GM23338 (cell line): ENCODE data around the gene TUBGCP2. TPM values are rescaled to one million over a fixed set of nuclear protein-coding genes. Genes with fewer than 3 reads are reported as not detected.

ENCODE experiments used
- ATAC-seq: fragments of 200-7000 bp; cut with Tn5 transposase; 3 replicates; pipeline ENCODE4 v1.9.1; 2020
- DNase-seq: peaks from one replicate; pipeline ENCODE4 v3.0.0-alpha.2; 2015; ENCODE audit warnings: low spot score
- H2AFZ ChIP-seq: fragments of 200-600 bp; sonication (generic); 2 replicates; pipeline ENCODE4 v1.8.0; 2016; ENCODE audit warnings: antibody characterized with exemption, mild to moderate bottlenecking, moderate library complexity
- H3F3A ChIP-seq: fragments of 200-600 bp; sonication (generic); replicated peaks from 2 replicates; pipeline ENCODE4 v1.8.0; 2017; ENCODE audit warnings: antibody characterized with exemption, mixed run types, low read depth
- H3K27ac ChIP-seq: fragments of 200-600 bp; sonication (generic); 2 replicates; pipeline ENCODE4 v1.6.1; 2016; ENCODE audit warnings: low read depth
- H3K27me3 ChIP-seq: fragments of 200-600 bp; sonication (generic); 2 replicates; pipeline ENCODE4 v1.8.0; 2016; ENCODE audit warnings: mild to moderate bottlenecking, mixed run types, moderate library complexity; ENCODE audit not compliant: insufficient read depth
- H3K36me3 ChIP-seq: fragments of 200-600 bp; sonication (generic); 2 replicates; pipeline ENCODE4 v1.8.0; 2016; ENCODE audit warnings: mild to moderate bottlenecking; ENCODE audit not compliant: insufficient read depth
- H3K4me1 ChIP-seq: fragments of 200-600 bp; sonication (generic); 2 replicates; pipeline ENCODE4 v1.8.0; 2016; ENCODE audit warnings: mild to moderate bottlenecking, moderate library complexity; ENCODE audit not compliant: insufficient read depth
- H3K4me2 ChIP-seq: fragments of 200-600 bp; sonication (generic); 2 replicates; pipeline ENCODE4 v1.7.1; 2017; ENCODE audit warnings: mixed run types
- H3K4me3 ChIP-seq: fragments of 200-600 bp; sonication (generic); 2 replicates; pipeline ENCODE4 v1.6.1; 2016; ENCODE audit warnings: mixed run types
- H3K79me2 ChIP-seq: fragments of 200-600 bp; sonication (generic); replicated peaks from 2 replicates; pipeline ENCODE4 v1.8.0; 2017; ENCODE audit warnings: mild to moderate bottlenecking; ENCODE audit not compliant: insufficient read depth
- H3K9me2 ChIP-seq: fragments of 200-600 bp; sonication (generic); 2 replicates; pipeline ENCODE4 v1.8.0; 2017; ENCODE audit not compliant: insufficient read depth
- H4K20me1 ChIP-seq: fragments of 200-600 bp; sonication (generic); replicated peaks from 2 replicates; pipeline ENCODE4 v1.8.0; 2017; ENCODE audit warnings: mild to moderate bottlenecking; ENCODE audit not compliant: insufficient read depth
- H3K27ac Mint-ChIP-seq: 2 replicates; pipeline ENCODE4 v1.8.0; 2020; ENCODE audit warnings: inconsistent platforms, mild to moderate bottlenecking, moderate library complexity, mixed read lengths
- H3K27me3 Mint-ChIP-seq: 3 replicates; pipeline ENCODE4 v1.8.0; 2022; ENCODE audit warnings: low read depth, mild to moderate bottlenecking, moderate library complexity, mixed read lengths, inconsistent platforms; ENCODE audit not compliant: insufficient read depth, poor library complexity
- H3K36me3 Mint-ChIP-seq: 3 replicates; pipeline ENCODE4 v1.8.0; 2021; ENCODE audit warnings: low read depth, mild to moderate bottlenecking, inconsistent platforms, moderate library complexity, mixed read lengths
- H3K4me1 Mint-ChIP-seq: 3 replicates; pipeline ENCODE4 v1.8.0; 2020; ENCODE audit warnings: mild to moderate bottlenecking, inconsistent platforms, mixed read lengths
- H3K4me3 Mint-ChIP-seq: 3 replicates; pipeline ENCODE4 v1.8.0; 2021; ENCODE audit warnings: moderate library complexity, mild to moderate bottlenecking, inconsistent platforms, mixed read lengths
- H3K9me3 Mint-ChIP-seq: 3 replicates; pipeline ENCODE4 v1.8.0; 2020; ENCODE audit warnings: moderate library complexity, mild to moderate bottlenecking, inconsistent platforms, mixed read lengths
- CREB1 ChIP-seq: fragments of 250-450 bp; sonication (Bioruptor Pico); IDR thresholded peaks from 2 replicates; pipeline ENCODE4 v1.5.0; 2020; ENCODE audit warnings: low read depth, mild to moderate bottlenecking, moderate library complexity
- EZH2 ChIP-seq: fragments of 200-600 bp; sonication (generic); IDR thresholded peaks from one replicate; pipeline ENCODE4 v1.8.0; 2017; ENCODE audit warnings: antibody characterized with exemption, mild to moderate bottlenecking, low read depth; ENCODE audit not compliant: unreplicated experiment
- EZH2phosphoT487 ChIP-seq: fragments of 200-600 bp; sonication (generic); IDR thresholded peaks from one replicate; pipeline ENCODE4 v1.8.1; 2018; ENCODE audit warnings: antibody characterized with exemption; ENCODE audit not compliant: unreplicated experiment
- JUNB ChIP-seq: IDR thresholded peaks from one replicate; pipeline ENCODE4 v1.6.1; 2016; ENCODE audit warnings: antibody characterized with exemption; ENCODE audit not compliant: unreplicated experiment
- NANOG ChIP-seq: IDR thresholded peaks from 2 replicates; pipeline ENCODE4 v1.6.1; 2016; ENCODE audit warnings: antibody characterized with exemption, borderline replicate concordance
- POLR2AphosphoS5 ChIP-seq: IDR thresholded peaks from 2 replicates; pipeline ENCODE4 v1.6.1; 2016; ENCODE audit warnings: antibody characterized with exemption, low read depth
- STAT1 ChIP-seq: IDR thresholded peaks from one replicate; pipeline ENCODE4 v1.6.1; 2016; ENCODE audit warnings: antibody characterized with exemption; ENCODE audit not compliant: unreplicated experiment
- ZNF114 ChIP-seq: fragments of 250-450 bp; sonication (Bioruptor Pico); IDR thresholded peaks from 2 replicates; pipeline ENCODE4 v1.5.0; 2020; ENCODE audit warnings: mild to moderate bottlenecking, moderate library complexity
- ZNF331 ChIP-seq: fragments of 250-450 bp; sonication (Bioruptor Pico); IDR thresholded peaks from 2 replicates; pipeline ENCODE4 v1.5.0; 2020; ENCODE audit warnings: low read depth, mild to moderate bottlenecking, moderate library complexity
- polyA plus RNA-seq: library from polyadenylated mRNA; unstranded; fragments of >200 nt; fragmentation: Nextera tagmentation; extraction: Ambion mirVana; gene quantifications from 2 replicates; pipeline ENCODE4 v1.2.1, GENCODE V29; 2016
- total RNA-seq: library from RNA; depleted of rRNA; stranded (reverse); fragments of >200 nt; shearing (Covaris generic); gene quantifications from 2 replicates; pipeline ENCODE4 v1.2.3, GENCODE V29; 2014
- TF ChIP-seq, protein P1 (sequence below), 2 experiments: fragments of 200-600 bp in 1 of 2; sonication (generic) in 1 of 2; conservative IDR thresholded peaks; 2 replicates each; pipeline versions ENCODE4 v1.5.1 to v1.6.1; 2016 to 2017; ENCODE audit warnings: antibody characterized with exemption in 2 of 2, low read depth in 2 of 2, mild to moderate bottlenecking in 2 of 2, moderate library complexity in 1 of 2
- TF ChIP-seq, protein P2 (sequence below): IDR thresholded peaks from 2 replicates; pipeline ENCODE4 v1.6.1; 2016; ENCODE audit warnings: antibody characterized with exemption
- TF ChIP-seq, protein P3 (sequence below): fragments of 250-450 bp; sonication (Bioruptor Pico); IDR thresholded peaks from 2 replicates; pipeline ENCODE4 v1.5.0; 2020; ENCODE audit warnings: mild to moderate bottlenecking, moderate library complexity
- TF ChIP-seq, protein P4 (sequence below): IDR thresholded peaks from one replicate; pipeline ENCODE4 v1.6.1; 2018; ENCODE audit warnings: antibody characterized with exemption; ENCODE audit not compliant: unreplicated experiment

TUBGCP2 gene
- total and polyA plus RNA-seq, 2 experiments from 2014 or later = 59.6 to 67.7 TPM

DNA sequence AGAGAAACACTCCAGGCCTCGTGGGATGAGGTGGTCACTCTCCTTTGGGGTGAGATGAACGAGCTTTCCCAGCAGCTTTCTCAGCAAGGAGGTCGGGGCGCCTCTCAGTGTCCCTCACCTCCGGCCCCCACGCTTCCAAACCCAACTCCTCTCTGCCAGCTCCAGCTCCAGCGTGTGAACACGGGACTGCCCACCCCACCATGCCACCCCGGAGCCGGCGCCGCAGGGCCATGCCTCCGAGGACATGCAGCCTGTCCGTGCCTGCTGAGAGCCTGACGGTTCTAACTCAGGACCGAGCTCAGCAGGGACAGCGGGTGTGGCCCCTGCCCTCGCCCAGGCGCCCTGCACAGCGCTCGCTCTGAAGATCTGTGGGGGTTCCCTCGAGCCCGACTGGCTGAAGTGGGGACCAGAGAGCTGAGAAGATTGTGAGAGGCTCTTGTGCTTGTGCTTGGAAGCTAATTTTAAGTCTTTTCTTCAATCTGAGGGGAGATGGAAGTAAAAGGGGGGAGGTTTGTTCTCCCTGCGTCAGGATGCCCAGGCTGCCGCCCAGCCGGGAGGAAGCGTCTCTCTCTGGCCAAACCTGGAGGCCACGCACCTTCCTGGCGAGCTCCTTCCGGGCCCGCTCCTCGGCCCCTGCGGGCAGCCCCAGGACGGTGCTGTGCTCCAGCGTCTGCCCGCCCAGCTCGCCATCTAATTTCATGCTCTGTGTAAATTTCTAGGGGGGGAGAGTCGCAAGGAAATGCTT lies 26.9 kb downstream of the TUBGCP2 start:
- Histone ChIP-seq H3F3A (0 out of 2 replicates have a peak, but pooled peaks cover 6% of the 10 kb centered on the region), H3K4me1 (no peaks in the 10 kb centered on the region), H3K4me2 (no peak overlapping the region), H3K27me3 (no peaks in the 10 kb centered on the region), H3K36me3 (peaks cover 19% of the 10 kb centered on the region; the same call in 1 of the 2 replicates), H3K9me2 (no peaks in the 10 kb centered on the region), H4K20me1 (no peaks in the 10 kb centered on the region; the same call in 1 of the 2 replicates), H3K4me3 (no peak overlapping the region), H2AFZ (no peak overlapping the region), H3K27ac (no peak overlapping the region), H3K79me2 (no peaks in the 10 kb centered on the region)
- DNase-seq (no peak), ATAC-seq (no peak)
- H3K36me3 Mint-ChIP-seq = peaks cover 43% of the 10 kb centered on the region
- H3K27me3 Mint-ChIP-seq = peaks cover 6% of the 10 kb centered on the region
- no peaks in the 10 kb centered on the region for H3K4me1 Mint-ChIP-seq
- TF ChIP-seq EZH2 (no peak), CREB1 (CRISPR knock-in tag) (no peak), ZNF114 (CRISPR knock-in tag) (no peak), NANOG (no peak), ZNF331 (no peak), JUNB (no peak), POLR2AphosphoS5 (no peak), EZH2phosphoT487 (no peak), STAT1 (no peak)
- TF ChIP-seq, protein P1, sequence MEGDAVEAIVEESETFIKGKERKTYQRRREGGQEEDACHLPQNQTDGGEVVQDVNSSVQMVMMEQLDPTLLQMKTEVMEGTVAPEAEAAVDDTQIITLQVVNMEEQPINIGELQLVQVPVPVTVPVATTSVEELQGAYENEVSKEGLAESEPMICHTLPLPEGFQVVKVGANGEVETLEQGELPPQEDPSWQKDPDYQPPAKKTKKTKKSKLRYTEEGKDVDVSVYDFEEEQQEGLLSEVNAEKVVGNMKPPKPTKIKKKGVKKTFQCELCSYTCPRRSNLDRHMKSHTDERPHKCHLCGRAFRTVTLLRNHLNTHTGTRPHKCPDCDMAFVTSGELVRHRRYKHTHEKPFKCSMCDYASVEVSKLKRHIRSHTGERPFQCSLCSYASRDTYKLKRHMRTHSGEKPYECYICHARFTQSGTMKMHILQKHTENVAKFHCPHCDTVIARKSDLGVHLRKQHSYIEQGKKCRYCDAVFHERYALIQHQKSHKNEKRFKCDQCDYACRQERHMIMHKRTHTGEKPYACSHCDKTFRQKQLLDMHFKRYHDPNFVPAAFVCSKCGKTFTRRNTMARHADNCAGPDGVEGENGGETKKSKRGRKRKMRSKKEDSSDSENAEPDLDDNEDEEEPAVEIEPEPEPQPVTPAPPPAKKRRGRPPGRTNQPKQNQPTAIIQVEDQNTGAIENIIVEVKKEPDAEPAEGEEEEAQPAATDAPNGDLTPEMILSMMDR (conservative IDR thresholded peaks at IDR 0.05; ENCODE audit: low read depth in 2 of 2) = no peak
- TF ChIP-seq, protein P2, sequence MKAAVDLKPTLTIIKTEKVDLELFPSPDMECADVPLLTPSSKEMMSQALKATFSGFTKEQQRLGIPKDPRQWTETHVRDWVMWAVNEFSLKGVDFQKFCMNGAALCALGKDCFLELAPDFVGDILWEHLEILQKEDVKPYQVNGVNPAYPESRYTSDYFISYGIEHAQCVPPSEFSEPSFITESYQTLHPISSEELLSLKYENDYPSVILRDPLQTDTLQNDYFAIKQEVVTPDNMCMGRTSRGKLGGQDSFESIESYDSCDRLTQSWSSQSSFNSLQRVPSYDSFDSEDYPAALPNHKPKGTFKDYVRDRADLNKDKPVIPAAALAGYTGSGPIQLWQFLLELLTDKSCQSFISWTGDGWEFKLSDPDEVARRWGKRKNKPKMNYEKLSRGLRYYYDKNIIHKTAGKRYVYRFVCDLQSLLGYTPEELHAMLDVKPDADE = no peak
- TF ChIP-seq, protein P3, sequence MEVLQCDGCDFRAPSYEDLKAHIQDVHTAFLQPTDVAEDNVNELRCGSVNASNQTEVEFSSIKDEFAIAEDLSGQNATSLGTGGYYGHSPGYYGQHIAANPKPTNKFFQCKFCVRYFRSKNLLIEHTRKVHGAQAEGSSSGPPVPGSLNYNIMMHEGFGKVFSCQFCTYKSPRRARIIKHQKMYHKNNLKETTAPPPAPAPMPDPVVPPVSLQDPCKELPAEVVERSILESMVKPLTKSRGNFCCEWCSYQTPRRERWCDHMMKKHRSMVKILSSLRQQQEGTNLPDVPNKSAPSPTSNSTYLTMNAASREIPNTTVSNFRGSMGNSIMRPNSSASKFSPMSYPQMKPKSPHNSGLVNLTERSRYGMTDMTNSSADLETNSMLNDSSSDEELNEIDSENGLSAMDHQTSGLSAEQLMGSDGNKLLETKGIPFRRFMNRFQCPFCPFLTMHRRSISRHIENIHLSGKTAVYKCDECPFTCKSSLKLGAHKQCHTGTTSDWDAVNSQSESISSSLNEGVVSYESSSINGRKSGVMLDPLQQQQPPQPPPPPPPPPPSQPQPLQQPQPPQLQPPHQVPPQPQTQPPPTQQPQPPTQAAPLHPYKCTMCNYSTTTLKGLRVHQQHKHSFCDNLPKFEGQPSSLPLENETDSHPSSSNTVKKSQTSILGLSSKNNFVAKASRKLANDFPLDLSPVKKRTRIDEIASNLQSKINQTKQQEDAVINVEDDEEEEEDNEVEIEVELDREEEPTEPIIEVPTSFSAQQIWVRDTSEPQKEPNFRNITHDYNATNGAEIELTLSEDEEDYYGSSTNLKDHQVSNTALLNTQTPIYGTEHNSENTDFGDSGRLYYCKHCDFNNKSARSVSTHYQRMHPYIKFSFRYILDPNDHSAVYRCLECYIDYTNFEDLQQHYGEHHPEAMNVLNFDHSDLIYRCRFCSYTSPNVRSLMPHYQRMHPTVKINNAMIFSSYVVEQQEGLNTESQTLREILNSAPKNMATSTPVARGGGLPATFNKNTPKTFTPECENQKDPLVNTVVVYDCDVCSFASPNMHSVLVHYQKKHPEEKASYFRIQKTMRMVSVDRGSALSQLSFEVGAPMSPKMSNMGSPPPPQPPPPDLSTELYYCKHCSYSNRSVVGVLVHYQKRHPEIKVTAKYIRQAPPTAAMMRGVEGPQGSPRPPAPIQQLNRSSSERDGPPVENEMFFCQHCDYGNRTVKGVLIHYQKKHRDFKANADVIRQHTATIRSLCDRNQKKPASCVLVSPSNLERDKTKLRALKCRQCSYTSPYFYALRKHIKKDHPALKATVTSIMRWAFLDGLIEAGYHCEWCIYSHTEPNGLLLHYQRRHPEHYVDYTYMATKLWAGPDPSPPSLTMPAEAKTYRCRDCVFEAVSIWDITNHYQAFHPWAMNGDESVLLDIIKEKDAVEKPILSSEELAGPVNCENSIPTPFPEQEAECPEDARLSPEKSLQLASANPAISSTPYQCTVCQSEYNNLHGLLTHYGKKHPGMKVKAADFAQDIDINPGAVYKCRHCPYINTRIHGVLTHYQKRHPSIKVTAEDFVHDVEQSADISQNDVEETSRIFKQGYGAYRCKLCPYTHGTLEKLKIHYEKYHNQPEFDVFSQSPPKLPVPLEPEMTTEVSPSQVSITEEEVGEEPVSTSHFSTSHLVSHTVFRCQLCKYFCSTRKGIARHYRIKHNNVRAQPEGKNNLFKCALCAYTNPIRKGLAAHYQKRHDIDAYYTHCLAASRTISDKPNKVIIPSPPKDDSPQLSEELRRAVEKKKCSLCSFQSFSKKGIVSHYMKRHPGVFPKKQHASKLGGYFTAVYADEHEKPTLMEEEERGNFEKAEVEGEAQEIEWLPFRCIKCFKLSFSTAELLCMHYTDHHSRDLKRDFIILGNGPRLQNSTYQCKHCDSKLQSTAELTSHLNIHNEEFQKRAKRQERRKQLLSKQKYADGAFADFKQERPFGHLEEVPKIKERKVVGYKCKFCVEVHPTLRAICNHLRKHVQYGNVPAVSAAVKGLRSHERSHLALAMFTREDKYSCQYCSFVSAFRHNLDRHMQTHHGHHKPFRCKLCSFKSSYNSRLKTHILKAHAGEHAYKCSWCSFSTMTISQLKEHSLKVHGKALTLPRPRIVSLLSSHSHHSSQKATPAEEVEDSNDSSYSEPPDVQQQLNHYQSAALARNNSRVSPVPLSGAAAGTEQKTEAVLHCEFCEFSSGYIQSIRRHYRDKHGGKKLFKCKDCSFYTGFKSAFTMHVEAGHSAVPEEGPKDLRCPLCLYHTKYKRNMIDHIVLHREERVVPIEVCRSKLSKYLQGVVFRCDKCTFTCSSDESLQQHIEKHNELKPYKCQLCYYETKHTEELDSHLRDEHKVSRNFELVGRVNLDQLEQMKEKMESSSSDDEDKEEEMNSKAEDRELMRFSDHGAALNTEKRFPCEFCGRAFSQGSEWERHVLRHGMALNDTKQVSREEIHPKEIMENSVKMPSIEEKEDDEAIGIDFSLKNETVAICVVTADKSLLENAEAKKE (CRISPR knock-in tag) = no peak
- TF ChIP-seq, protein P4, sequence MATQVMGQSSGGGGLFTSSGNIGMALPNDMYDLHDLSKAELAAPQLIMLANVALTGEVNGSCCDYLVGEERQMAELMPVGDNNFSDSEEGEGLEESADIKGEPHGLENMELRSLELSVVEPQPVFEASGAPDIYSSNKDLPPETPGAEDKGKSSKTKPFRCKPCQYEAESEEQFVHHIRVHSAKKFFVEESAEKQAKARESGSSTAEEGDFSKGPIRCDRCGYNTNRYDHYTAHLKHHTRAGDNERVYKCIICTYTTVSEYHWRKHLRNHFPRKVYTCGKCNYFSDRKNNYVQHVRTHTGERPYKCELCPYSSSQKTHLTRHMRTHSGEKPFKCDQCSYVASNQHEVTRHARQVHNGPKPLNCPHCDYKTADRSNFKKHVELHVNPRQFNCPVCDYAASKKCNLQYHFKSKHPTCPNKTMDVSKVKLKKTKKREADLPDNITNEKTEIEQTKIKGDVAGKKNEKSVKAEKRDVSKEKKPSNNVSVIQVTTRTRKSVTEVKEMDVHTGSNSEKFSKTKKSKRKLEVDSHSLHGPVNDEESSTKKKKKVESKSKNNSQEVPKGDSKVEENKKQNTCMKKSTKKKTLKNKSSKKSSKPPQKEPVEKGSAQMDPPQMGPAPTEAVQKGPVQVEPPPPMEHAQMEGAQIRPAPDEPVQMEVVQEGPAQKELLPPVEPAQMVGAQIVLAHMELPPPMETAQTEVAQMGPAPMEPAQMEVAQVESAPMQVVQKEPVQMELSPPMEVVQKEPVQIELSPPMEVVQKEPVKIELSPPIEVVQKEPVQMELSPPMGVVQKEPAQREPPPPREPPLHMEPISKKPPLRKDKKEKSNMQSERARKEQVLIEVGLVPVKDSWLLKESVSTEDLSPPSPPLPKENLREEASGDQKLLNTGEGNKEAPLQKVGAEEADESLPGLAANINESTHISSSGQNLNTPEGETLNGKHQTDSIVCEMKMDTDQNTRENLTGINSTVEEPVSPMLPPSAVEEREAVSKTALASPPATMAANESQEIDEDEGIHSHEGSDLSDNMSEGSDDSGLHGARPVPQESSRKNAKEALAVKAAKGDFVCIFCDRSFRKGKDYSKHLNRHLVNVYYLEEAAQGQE = no peak
- no peaks in the 10 kb centered on the region for H3K9me3 Mint-ChIP-seq
- no peak overlapping the region for H3K4me3 Mint-ChIP-seq
- no peak overlapping the region for H3K27ac Mint-ChIP-seq
